ENCODE measurements around the gene WWOX. TPM values are rescaled to one million over a fixed set of nuclear protein-coding genes. Genes with fewer than 3 reads are reported as not detected.

Gene WWOX
- total and polyA plus RNA-seq, 10 donors = 5.9 to 90.3 (median 26.4) TPM

GRCh38 chr16:79156761-79157160 is 1057.3 kb downstream of the WWOX start:
- H3K27me3 ChIP-seq (replicated peaks in 1 of 7) = no peaks in the 10 kb centered on the region
- H3K4me3 ChIP-seq = no peak overlapping the region
- H3K27ac ChIP-seq = no peak overlapping the region
- H3K4me1 ChIP-seq = no peaks in the 10 kb centered on the region
- H3K36me3 ChIP-seq = no peaks in the 10 kb centered on the region
- no peak for TF ChIP-seq POLR2A (IDR thresholded peaks at IDR 0.05)
- TF ChIP-seq, protein P1, sequence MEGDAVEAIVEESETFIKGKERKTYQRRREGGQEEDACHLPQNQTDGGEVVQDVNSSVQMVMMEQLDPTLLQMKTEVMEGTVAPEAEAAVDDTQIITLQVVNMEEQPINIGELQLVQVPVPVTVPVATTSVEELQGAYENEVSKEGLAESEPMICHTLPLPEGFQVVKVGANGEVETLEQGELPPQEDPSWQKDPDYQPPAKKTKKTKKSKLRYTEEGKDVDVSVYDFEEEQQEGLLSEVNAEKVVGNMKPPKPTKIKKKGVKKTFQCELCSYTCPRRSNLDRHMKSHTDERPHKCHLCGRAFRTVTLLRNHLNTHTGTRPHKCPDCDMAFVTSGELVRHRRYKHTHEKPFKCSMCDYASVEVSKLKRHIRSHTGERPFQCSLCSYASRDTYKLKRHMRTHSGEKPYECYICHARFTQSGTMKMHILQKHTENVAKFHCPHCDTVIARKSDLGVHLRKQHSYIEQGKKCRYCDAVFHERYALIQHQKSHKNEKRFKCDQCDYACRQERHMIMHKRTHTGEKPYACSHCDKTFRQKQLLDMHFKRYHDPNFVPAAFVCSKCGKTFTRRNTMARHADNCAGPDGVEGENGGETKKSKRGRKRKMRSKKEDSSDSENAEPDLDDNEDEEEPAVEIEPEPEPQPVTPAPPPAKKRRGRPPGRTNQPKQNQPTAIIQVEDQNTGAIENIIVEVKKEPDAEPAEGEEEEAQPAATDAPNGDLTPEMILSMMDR (IDR thresholded peaks at IDR 0.05 in 8 of 11, conservative IDR thresholded peaks at IDR 0.05 in 3 of 11) = no peak
- H3K9me3 ChIP-seq = no peaks in the 10 kb centered on the region
- no peak for DNase-seq
- 67 to 81% (median 73%) methylated on average over 1 of the region's 1 CpG for WGBS, 5 donors
- intact Hi-C loops (cut with DNase I; ENCODE audit: low total_unique reads) = no loop called here

- 86 to 97% (median 93%) methylated on average over 6 of the region's 6 CpGs for WGBS, 5 donors
- intact Hi-C loops (cut with DNase I; ENCODE audit: low total_unique reads) = no loop called here
Measured at GRCh38 chr16:79158337-79158736, 1058.9 kb downstream of the WWOX start.

DNA sequence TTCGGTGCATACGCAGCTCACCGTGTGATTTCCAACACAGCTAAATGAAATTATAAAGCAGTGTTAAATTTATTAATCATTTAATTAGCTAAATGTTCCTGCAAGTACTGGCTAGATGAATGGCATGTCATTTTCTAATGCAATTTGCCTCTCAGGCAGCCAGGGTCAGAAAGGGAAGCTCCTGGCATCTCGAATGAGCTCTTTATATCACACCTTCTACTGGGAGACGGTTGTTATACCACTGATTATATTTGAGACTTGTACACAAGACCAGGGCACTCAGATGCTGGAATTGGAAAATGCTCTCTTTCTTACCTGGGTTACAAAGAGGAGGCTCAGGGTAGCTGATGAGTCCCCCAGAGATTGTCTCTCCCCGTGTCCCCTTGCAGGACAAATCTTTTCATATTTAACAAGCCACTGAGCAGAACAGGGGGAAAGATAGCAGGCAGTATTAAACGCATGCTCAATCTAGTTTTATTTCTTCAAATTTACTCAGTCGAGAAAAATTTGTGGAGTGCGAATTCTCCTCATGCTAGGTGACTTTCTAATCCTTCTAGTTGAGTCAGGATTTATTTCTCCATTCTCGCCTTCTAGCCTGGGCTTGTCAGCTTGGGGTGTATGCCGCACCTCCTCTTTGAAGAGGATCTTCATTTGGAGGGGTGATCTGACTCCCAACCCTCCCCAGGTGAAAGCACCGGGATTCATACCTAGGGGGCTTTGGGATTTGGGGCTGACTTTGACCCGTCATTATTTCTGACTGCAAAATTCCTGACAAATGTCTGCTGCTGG is 1060.0 kb downstream of the WWOX start:
- 87 to 94% (median 90%) methylated on average over 13 of the region's 13 CpGs for whole genome bisulfite sequencing, 5 donors
- H3K27me3 ChIP-seq (replicated peaks in 1 of 7) = no peaks in the 10 kb centered on the region
- DNase-seq = no peak

More at GRCh38 chr16:79158337-79158736, 1058.9 kb downstream of the WWOX start:
- no peaks in the 10 kb centered on the region for H3K9me3 ChIP-seq
- peaks cover 0 to 5% (median 1%) of the 10 kb centered on the region in 6 donors for H3K4me1 ChIP-seq
- H3K36me3 ChIP-seq = no peaks in the 10 kb centered on the region
- no peak for DNase-seq
- H3K27me3 ChIP-seq (replicated peaks in 1 of 7) = no peaks in the 10 kb centered on the region
- no peak overlapping the region for H3K4me3 ChIP-seq
- TF ChIP-seq POLR2A (IDR thresholded peaks at IDR 0.05) (no peak), POLR2AphosphoS5 (IDR thresholded peaks at IDR 0.05) (no peak)
- TF ChIP-seq, protein P1 (IDR thresholded peaks at IDR 0.05 in 8 of 11, conservative IDR thresholded peaks at IDR 0.05 in 3 of 11) = no peak
- no peak overlapping the region for H3K27ac ChIP-seq

DNA sequence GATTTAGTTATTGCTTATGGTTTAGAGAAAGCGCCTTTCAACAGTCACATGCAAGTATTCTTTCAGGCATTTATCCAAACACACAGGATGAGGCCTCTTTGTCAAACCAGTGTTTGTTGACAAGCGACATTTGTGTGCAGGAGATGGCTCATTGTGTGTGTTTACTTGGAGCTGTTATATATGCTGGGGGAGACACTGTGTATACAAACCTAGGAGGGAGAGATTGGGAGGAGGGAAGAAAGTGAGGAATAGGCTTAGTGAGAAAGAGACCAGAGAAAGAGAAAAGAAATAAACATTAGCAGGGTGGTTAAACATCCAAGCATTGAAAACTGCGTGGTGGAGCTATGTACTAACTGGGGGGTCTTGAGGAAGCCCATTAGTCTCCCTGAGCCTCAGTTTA is 1063.5 kb downstream of the WWOX start:
- intact Hi-C loops (cut with DNase I; ENCODE audit: low total_unique reads) = no loop called here
- no peak for DNase-seq
- Histone ChIP-seq H3K4me1 (peaks cover 0 to 19% (median 9%) of the 10 kb centered on the region in 6 donors), H3K9me3 (peaks cover 0 to 7% (median 5%) of the 10 kb centered on the region in 8 donors), H3K27ac (no peak overlapping the region), H3K4me3 (no peak overlapping the region), H3K27me3 (replicated peaks in 1 of 7) (no peaks in the 10 kb centered on the region), H3K36me3 (no peaks in the 10 kb centered on the region)
- WGBS, 5 donors = 86 to 98% (median 92%) methylated on average over 3 of the region's 3 CpGs
- TF ChIP-seq POLR2AphosphoS5 (IDR thresholded peaks at IDR 0.05) (no peak), POLR2A (IDR thresholded peaks at IDR 0.05) (no peak)
- TF ChIP-seq, protein P1 (IDR thresholded peaks at IDR 0.05 in 8 of 11, conservative IDR thresholded peaks at IDR 0.05 in 3 of 11) = no peak

More for the DNA sequence above, 1060.0 kb downstream of the WWOX start:
- no peak overlapping the region for H3K4me3 ChIP-seq
- intact Hi-C loops (cut with DNase I; ENCODE audit: low total_unique reads) = no loop called here
- no peaks in the 10 kb centered on the region for H3K36me3 ChIP-seq
- H3K27ac ChIP-seq = no peak overlapping the region
- H3K9me3 ChIP-seq = no peaks in the 10 kb centered on the region
- peaks cover 0 to 16% (median 9%) of the 10 kb centered on the region in 6 donors for H3K4me1 ChIP-seq
- TF ChIP-seq, protein P1 (IDR thresholded peaks at IDR 0.05 in 8 of 11, conservative IDR thresholded peaks at IDR 0.05 in 3 of 11) = no peak
- no peak for TF ChIP-seq POLR2A (IDR thresholded peaks at IDR 0.05)
- TF ChIP-seq POLR2AphosphoS5 (IDR thresholded peaks at IDR 0.05) = no peak
